Effector memory CD8-positive, alpha-beta T cell (primary cell): Measurements from ENCODE around the gene MGAT4B.

Source experiments
- ATAC-seq: fragments of 150-1000 bp; cut with Tn5 transposase; replicated peaks from 2 replicates; pipeline ENCODE4 v1.10.0; 2021; ENCODE audit warnings: mild to moderate bottlenecking, moderate library complexity
- DNase-seq, 3 experiments: peaks; one replicate each; pipeline ENCODE4 v3.0.0; 2021
- H3K27ac Mint-ChIP-seq, 2 donors: one replicate each; pipeline ENCODE4 v1.8.0; 2022; ENCODE audit warnings: mild to moderate bottlenecking in 2 of 2, mixed read lengths in 2 of 2, moderate library complexity in 2 of 2
- H3K27me3 Mint-ChIP-seq, 2 donors: one replicate each; pipeline ENCODE4 v1.8.0; 2022; ENCODE audit warnings: mixed read lengths in 2 of 2
- H3K36me3 Mint-ChIP-seq: one replicate; pipeline ENCODE4 v1.8.0; 2022; ENCODE audit warnings: mild to moderate bottlenecking, moderate library complexity, mixed read lengths; ENCODE audit not compliant: insufficient read depth
- H3K4me1 Mint-ChIP-seq, 2 donors: one replicate each; pipeline ENCODE4 v1.8.0; 2022; ENCODE audit warnings: low read depth in 2 of 2, mixed read lengths in 2 of 2
- H3K4me3 Mint-ChIP-seq, 2 donors: one replicate each; pipeline ENCODE4 v1.8.0; 2022; ENCODE audit warnings: mild to moderate bottlenecking in 2 of 2, mixed read lengths in 2 of 2, moderate library complexity in 2 of 2
- H3K9me3 Mint-ChIP-seq, 2 donors: one replicate each; pipeline ENCODE4 v1.8.0; 2022; ENCODE audit warnings: mixed read lengths in 2 of 2

MGAT4B gene

GRCh38 chr5:179799644-179799973, 7.1 kb downstream of the MGAT4B start:
- DNase-seq = no peak
- H3K4me3 Mint-ChIP-seq = no peak overlapping the region
- ATAC-seq = no peak
- no peaks in the 10 kb centered on the region for H3K9me3 Mint-ChIP-seq
- peak overlapping the region in 1 of 2 donors; percentile 41 for H3K27ac Mint-ChIP-seq
- peaks cover 27 to 32% of the 10 kb centered on the region in 2 donors for H3K4me1 Mint-ChIP-seq
- no peaks in the 10 kb centered on the region for H3K27me3 Mint-ChIP-seq
- peaks cover 44% of the 10 kb centered on the region for H3K36me3 Mint-ChIP-seq

- peaks cover 27 to 31% of the 10 kb centered on the region in 2 donors for H3K4me1 Mint-ChIP-seq
- peaks cover 49% of the 10 kb centered on the region for H3K36me3 Mint-ChIP-seq
- ATAC-seq (no peak), DNase-seq (no peak)
- H3K4me3 Mint-ChIP-seq = no peak overlapping the region
- H3K27ac Mint-ChIP-seq = peak overlapping the region in 1 of 2 donors; percentile 41
- H3K27me3 Mint-ChIP-seq = no peaks in the 10 kb centered on the region
- H3K9me3 Mint-ChIP-seq = no peaks in the 10 kb centered on the region
Observed at GRCh38 chr5:179798771-179799643, 7.7 kb downstream of the MGAT4B start.

DNA sequence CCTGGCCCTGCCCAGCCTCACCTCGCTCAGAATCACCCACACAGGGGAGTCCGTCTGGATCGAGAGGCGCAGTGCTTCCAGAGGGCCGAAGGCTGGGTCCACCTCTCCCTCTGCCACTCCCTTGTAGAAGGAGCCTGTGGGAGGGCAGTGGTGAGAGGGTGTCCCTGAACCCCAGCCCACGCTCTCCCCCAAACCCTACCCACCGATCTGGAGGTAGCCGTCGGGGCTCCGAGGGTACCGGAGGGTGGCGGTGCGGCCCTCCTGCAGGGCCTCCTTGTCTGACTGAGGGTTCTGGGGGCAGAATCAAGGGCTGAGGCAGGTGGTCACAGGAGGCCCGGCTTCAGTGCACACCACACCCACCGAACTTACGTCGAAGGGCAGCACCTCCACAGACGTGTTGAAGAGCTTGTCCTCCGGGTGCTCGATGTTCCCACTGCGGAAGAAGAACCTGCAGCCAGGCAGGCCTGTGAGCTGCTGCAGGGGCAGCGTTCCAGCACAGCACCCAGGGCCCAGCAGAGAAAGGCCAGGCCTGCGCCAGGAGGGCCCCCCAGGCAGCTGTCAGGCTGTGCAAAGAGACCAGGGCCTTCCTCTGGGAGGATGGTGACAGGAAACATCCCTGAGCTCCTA, 8.4 kb downstream of the MGAT4B start:
- Mint-ChIP-seq H3K27ac (peak overlapping the region in 1 of 2 donors; percentile 20), H3K4me1 (peaks cover 31 to 35% of the 10 kb centered on the region in 2 donors), H3K9me3 (no peaks in the 10 kb centered on the region), H3K4me3 (no peak overlapping the region), H3K27me3 (no peaks in the 10 kb centered on the region), H3K36me3 (peaks cover 53% of the 10 kb centered on the region)
- no peak for ATAC-seq
- DNase-seq = no peak

- Mint-ChIP-seq H3K4me3 (no peak overlapping the region), H3K27ac (peak overlapping the region in 1 of 2 donors; percentile 58), H3K27me3 (no peaks in the 10 kb centered on the region), H3K4me1 (peaks cover 32 to 37% of the 10 kb centered on the region in 2 donors), H3K36me3 (peaks cover 49% of the 10 kb centered on the region), H3K9me3 (no peaks in the 10 kb centered on the region)
- DNase-seq = no peak
- ATAC-seq = no peak
Observed at GRCh38 chr5:179797741-179798140, 8.9 kb downstream of the MGAT4B start.

GRCh38 chr5:179796877-179797608, 9.6 kb downstream of the MGAT4B start:
- no peak for ATAC-seq
- Mint-ChIP-seq H3K36me3 (peaks cover 45% of the 10 kb centered on the region), H3K4me3 (peak overlapping the region; percentile 76 to 77), H3K4me1 (peaks cover 36 to 37% of the 10 kb centered on the region in 2 donors), H3K27ac (peak overlapping the region; percentile 58 to 83), H3K27me3 (no peaks in the 10 kb centered on the region), H3K9me3 (no peaks in the 10 kb centered on the region)
- no peak for DNase-seq

- peaks cover 41% of the 10 kb centered on the region for H3K36me3 Mint-ChIP-seq
- peaks cover 31 to 34% of the 10 kb centered on the region in 2 donors for H3K4me1 Mint-ChIP-seq
- H3K9me3 Mint-ChIP-seq = no peaks in the 10 kb centered on the region
- peak; percentile 70 for ATAC-seq
- DNase-seq = peak; percentile 65 to 73 (median 67)
- no peaks in the 10 kb centered on the region for H3K27me3 Mint-ChIP-seq
- peak overlapping the region; percentile 76 to 77 for H3K4me3 Mint-ChIP-seq
- H3K27ac Mint-ChIP-seq = peak overlapping the region; percentile 58 to 83
Observed at GRCh38 chr5:179795863-179796833, 10.5 kb downstream of the MGAT4B start.

GRCh38 chr5:179795049-179795862, 11.4 kb downstream of the MGAT4B start:
- Mint-ChIP-seq H3K4me3 (peak overlapping the region; percentile 76 to 77), H3K27ac (peak overlapping the region in 1 of 2 donors; percentile 97), H3K27me3 (no peaks in the 10 kb centered on the region), H3K9me3 (no peaks in the 10 kb centered on the region), H3K4me1 (peaks cover 31 to 34% of the 10 kb centered on the region in 2 donors), H3K36me3 (peaks cover 44% of the 10 kb centered on the region)
- no peak for ATAC-seq
- DNase-seq = no peak

- no peak for ATAC-seq
- Mint-ChIP-seq H3K27ac (peak overlapping the region in 1 of 2 donors; percentile 97), H3K4me3 (peak overlapping the region; percentile 76 to 77), H3K4me1 (peaks cover 28 to 34% of the 10 kb centered on the region in 2 donors), H3K27me3 (no peaks in the 10 kb centered on the region), H3K9me3 (no peaks in the 10 kb centered on the region), H3K36me3 (peaks cover 42% of the 10 kb centered on the region)
- DNase-seq = no peak
Observed at GRCh38 chr5:179794575-179794974, 12.1 kb downstream of the MGAT4B start.

DNA sequence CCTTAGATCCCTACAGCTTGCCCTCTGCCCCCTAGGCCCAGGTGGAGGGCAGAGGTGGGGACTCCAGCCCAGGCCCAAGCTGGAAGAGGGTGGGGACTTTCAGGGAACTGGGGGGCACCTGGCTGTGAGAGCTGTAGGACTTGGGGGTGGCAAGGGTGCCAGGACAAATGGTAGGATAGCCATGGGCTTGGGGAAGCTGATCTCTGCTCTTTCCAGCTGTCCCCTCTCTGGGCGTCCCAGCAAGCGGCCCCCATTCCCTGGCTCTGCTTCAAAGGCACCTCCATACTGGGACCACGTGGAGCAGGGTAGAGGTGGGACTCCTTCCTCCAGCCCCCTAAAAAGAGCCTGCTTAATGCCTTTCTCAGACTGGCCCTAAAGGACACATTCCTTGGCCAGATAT, 12.5 kb downstream of the MGAT4B start:
- no peak for DNase-seq
- H3K27me3 Mint-ChIP-seq = no peaks in the 10 kb centered on the region
- H3K9me3 Mint-ChIP-seq = no peaks in the 10 kb centered on the region
- peaks cover 38% of the 10 kb centered on the region for H3K36me3 Mint-ChIP-seq
- H3K4me1 Mint-ChIP-seq = peaks cover 24 to 34% of the 10 kb centered on the region in 2 donors
- peak overlapping the region; percentile 76 to 77 for H3K4me3 Mint-ChIP-seq
- ATAC-seq = no peak
- peak overlapping the region; percentile 88 to 97 for H3K27ac Mint-ChIP-seq

- ATAC-seq (peak; percentile 78), DNase-seq (peak; percentile 67 to 73 (median 71))
- H3K36me3 Mint-ChIP-seq = peaks cover 32% of the 10 kb centered on the region
- peaks cover 24 to 34% of the 10 kb centered on the region in 2 donors for H3K4me1 Mint-ChIP-seq
- H3K9me3 Mint-ChIP-seq = no peaks in the 10 kb centered on the region
- peak within 1 kb of the TSS; percentile 76 to 77 for H3K4me3 Mint-ChIP-seq
- peak within 1 kb of the TSS; percentile 88 to 97 for H3K27ac Mint-ChIP-seq
- H3K27me3 Mint-ChIP-seq = no peaks in the 10 kb centered on the region
Observed at GRCh38 chr5:179793468-179794139, 13.1 kb downstream of the MGAT4B start, which contains the start of gene LTC4S. LTC4S (plus strand) TSS chr5:179793986; CDS start chr5:179794081, 95 bp downstream.

- ATAC-seq = no peak
- no peak for DNase-seq
- H3K27me3 Mint-ChIP-seq = no peaks in the 10 kb centered on the region
- peaks cover 32% of the 10 kb centered on the region for H3K36me3 Mint-ChIP-seq
- no peaks in the 10 kb centered on the region for H3K9me3 Mint-ChIP-seq
- peak overlapping the region; percentile 76 to 77 for H3K4me3 Mint-ChIP-seq
- H3K4me1 Mint-ChIP-seq = peaks cover 24 to 34% of the 10 kb centered on the region in 2 donors
- H3K27ac Mint-ChIP-seq = peak overlapping the region; percentile 88 to 97
Observed at GRCh38 chr5:179792612-179793467, 13.8 kb downstream of the MGAT4B start.
